ENCODE data around the gene ESRRB.

Gene ESRRB

DNA sequence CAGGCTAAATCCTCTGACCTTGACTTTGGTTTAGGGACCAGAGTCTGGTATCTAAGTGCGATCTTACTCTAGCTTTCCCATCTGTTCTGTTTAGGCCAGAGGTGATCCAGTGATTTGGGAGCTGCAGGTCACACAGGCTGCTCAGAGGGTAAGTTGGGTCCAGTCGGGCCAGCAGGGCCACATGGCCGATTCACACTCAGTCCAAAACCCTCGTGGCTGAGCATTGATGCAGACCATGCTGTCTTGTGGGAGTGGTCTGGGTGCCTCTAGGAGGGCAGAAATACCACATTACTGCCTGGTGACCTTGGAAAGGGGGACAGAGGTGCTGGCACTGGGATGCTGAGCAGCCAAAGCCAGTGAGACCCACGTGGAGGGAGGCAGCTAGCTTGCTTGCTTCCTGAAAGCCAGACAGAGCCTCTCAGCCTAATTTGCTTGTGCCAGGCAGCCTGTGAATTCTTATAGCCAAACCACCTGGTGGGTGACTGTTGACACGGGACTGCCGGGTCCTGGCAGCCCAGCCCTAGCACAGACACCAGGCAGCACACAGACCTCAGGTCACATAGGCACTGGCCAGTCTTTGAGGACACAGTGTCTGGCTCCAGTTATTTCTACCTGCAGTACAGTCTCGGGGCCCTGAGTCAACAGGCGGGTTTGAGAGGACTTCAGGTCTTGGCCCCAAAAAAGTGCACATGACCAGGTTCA lies 31.7 kb downstream of the ESRRB start:
- TF ChIP-seq, protein P1, sequence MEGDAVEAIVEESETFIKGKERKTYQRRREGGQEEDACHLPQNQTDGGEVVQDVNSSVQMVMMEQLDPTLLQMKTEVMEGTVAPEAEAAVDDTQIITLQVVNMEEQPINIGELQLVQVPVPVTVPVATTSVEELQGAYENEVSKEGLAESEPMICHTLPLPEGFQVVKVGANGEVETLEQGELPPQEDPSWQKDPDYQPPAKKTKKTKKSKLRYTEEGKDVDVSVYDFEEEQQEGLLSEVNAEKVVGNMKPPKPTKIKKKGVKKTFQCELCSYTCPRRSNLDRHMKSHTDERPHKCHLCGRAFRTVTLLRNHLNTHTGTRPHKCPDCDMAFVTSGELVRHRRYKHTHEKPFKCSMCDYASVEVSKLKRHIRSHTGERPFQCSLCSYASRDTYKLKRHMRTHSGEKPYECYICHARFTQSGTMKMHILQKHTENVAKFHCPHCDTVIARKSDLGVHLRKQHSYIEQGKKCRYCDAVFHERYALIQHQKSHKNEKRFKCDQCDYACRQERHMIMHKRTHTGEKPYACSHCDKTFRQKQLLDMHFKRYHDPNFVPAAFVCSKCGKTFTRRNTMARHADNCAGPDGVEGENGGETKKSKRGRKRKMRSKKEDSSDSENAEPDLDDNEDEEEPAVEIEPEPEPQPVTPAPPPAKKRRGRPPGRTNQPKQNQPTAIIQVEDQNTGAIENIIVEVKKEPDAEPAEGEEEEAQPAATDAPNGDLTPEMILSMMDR (IDR thresholded peaks at IDR 0.05; ENCODE audit: control extremely low read depth, extremely low read depth, low read depth, missing control alignments): no peak
- DNase-seq (ENCODE audit: extremely low spot score): no peak
- ChIA-PET CTCF (interaction anchor here (0.9 kb wide), 1 partner anchor 16 kb away, joined by 3 read pairs; no protein-coding TSS in a partner anchor), POLR2A (no interaction called here)

DNA sequence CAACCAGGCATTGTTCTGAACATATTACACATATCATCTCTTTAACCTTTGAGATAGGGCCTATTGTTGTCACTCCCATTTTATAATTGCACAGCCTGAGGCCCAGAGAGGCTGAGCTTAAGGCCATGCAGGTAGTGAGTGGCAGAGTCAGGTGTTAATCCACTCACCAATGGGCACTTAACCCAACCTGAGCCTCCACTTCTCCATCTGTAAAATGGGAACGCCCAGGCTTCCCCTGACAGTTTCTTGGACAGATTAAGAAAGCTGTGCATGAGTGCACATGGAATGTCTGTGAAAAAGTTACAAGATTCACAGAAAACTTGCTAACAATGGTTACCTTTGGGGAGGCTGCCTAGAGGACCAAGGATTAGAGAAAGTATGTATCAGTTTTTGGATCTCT lies 32.9 kb downstream of the ESRRB start:
- no peak for DNase-seq (ENCODE audit: extremely low spot score)
- ChIA-PET POLR2A (no interaction called here), CTCF (no interaction called here)
- TF ChIP-seq, protein P1 (IDR thresholded peaks at IDR 0.05; ENCODE audit: control extremely low read depth, extremely low read depth, low read depth, missing control alignments): no peak

DNA sequence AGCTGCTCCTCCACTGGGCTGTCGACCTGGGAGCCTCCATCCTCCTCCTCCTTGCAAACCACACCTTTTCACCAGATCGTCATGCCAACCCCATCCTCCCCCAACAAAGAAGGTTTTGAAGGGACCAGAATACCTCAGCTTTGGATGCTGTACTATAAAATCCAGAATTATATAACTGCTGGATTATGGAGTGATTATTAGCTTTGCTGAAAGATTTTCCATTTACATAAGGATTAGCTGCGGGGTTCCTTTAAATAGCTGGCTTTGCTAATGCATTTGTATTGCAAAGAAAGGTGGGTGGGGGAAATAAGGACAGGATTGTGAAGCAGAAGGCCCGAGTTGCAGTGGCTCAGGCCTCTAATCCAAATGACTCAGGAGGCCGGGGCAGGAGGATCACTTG lies 36.6 kb downstream of the ESRRB start:
- ChIA-PET CTCF (interaction anchor here (0.7 kb wide), 1 partner anchor 59 kb away, joined by 3 read pairs; no protein-coding TSS in a partner anchor), POLR2A (no interaction called here)
- TF ChIP-seq, protein P1 (IDR thresholded peaks at IDR 0.05; ENCODE audit: control extremely low read depth, extremely low read depth, low read depth, missing control alignments): no peak
- no peak for DNase-seq (ENCODE audit: extremely low spot score)

DNA sequence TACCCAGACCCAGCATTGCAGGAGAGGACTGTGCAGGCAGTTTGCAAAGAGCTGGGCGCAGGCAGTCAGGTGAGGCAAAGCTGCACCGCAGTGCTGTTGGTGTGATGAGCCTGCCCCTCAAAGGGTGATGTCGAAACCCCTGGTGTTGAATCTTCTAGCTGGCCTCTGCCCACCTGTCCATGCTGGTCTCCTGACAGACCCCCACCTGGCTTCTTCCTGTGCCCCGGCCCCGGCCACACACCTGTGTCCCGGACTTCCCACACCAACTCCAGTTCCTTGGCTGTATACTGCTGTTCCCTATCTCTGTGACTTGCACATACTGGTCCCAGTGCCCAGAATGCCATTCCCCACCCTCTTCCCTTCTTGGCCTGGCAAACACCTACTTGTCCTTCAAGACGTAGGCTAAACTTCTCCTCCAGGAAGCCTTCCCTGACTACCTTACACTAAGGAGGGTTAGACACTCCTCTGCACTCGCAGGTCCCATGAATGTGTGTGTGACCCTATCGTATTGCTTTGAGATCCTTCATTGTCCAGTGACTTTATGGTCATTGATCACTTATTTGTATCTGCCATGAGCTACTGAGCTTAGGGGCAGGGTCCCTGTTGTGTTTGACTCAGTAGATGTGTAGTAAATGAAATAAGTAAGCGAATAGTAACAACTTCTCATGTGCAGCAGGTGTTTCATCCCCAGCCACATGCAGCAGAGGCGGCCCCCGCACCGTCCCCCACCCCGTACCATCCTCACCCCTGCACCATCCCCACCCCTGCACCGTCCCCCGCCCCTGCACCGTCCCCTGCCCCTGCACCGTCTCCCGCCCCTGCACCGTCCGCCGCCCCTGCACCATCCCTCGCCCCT lies 37.4 kb downstream of the ESRRB start:
- CTCF ChIA-PET: interaction anchor here (0.7 kb wide), 1 partner anchor 60 kb away, joined by 3 read pairs; no protein-coding TSS in a partner anchor
- DNase-seq (ENCODE audit: extremely low spot score): no peak
- POLR2A ChIA-PET: no interaction called here
- TF ChIP-seq, protein P1 (IDR thresholded peaks at IDR 0.05; ENCODE audit: control extremely low read depth, extremely low read depth, low read depth, missing control alignments): no peak

DNA sequence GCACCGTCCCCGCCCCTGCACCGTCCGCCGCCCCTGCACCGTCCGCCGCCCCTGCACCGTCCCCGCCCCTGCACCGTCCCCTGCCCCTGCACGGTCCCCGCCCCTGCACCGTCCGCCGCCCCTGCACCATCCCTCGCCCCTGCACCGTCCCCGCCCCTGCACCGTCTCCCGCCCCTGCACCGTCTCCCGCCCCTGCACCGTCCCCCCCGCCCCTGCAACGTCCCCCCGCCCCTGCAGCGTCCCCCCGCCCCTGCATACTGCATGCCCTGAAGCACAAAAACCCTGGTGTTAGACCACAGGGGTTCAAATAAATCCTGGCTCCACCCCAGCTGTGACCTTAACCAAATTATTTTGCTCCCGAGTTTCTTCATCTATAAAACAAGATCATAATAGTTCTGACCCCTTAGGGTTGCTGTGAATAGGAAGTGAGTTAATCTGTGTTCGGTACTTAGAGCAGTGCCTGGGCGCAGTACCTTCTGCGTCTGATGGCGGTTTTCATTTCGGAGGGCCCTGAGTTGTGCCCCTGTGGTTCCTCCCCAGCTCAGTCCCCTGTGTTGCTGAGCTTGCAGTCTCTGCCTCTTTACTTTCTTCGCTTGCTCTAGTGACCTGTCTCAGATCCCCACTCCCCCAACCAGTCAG lies 38.1 kb downstream of the ESRRB start:
- DNase-seq (ENCODE audit: extremely low spot score): no peak
- TF ChIP-seq, protein P1 (IDR thresholded peaks at IDR 0.05; ENCODE audit: control extremely low read depth, extremely low read depth, low read depth, missing control alignments): no peak
- POLR2A ChIA-PET: no interaction called here
- CTCF ChIA-PET: no interaction called here

DNA sequence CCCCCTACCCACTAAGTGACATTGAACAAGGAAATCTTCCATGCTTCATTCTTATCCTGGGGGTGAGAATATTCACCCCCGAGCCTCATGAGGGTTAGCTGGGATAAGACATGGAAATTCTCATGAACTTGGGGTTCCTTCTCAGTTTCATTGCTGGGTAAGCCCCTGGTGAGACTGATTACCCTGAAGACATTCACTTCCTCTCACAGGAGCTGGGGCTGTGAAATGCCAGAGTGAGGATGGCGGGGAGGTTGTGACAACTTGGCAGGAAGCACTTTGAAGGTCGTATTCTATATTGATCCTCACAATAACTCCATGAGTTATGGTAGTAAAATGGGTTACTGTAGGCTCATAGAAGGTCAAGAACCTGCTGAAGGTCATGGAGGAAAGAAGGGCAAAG lies 43.5 kb downstream of the ESRRB start:
- POLR2A ChIA-PET: no interaction called here
- TF ChIP-seq, protein P1 (IDR thresholded peaks at IDR 0.05; ENCODE audit: control extremely low read depth, extremely low read depth, low read depth, missing control alignments): no peak
- CTCF ChIA-PET: interaction anchor here (1.2 to 1.4 kb wide), 2 partner anchors 9 to 238 kb away, joined by 3 to 4 read pairs; no protein-coding TSS in a partner anchor
- no peak for DNase-seq (ENCODE audit: extremely low spot score)
